Hepatocyte (in vitro differentiated cells): ENCODE data around the gene IL10. TPM values are rescaled to one million over a fixed set of nuclear protein-coding genes. Genes with fewer than 3 reads are reported as not detected.
A peak's percentile ranks its signal among the peaks of the same experiment; 100 is the strongest.

Experiments
- DNase-seq: peaks from one replicate; pipeline ENCODE4 v3.0.0-alpha.2; 2016; ENCODE audit warnings: low spot score
- H2AFZ ChIP-seq: fragments of 200-600 bp; sonication (generic); 2 replicates; pipeline ENCODE4 v1.6.0; 2016; ENCODE audit warnings: antibody characterized with exemption, mild to moderate bottlenecking
- H3K27ac ChIP-seq: fragments of 200-600 bp; sonication (generic); 2 replicates; pipeline ENCODE4 v1.5.1; 2016; ENCODE audit warnings: mild to moderate bottlenecking
- H3K27me3 ChIP-seq: fragments of 200-600 bp; sonication (generic); 2 replicates; pipeline ENCODE4 v1.6.1; 2016
- H3K36me3 ChIP-seq: fragments of 200-600 bp; sonication (generic); replicated peaks from 2 replicates; pipeline ENCODE4 v1.5.1; 2016; ENCODE audit warnings: low read depth; ENCODE audit not compliant: insufficient read depth
- H3K4me1 ChIP-seq: fragments of 200-600 bp; sonication (generic); 2 replicates; pipeline ENCODE4 v1.5.1; 2016; ENCODE audit warnings: mild to moderate bottlenecking, moderate library complexity; ENCODE audit not compliant: insufficient read depth
- H3K4me2 ChIP-seq: fragments of 200-600 bp; sonication (generic); 2 replicates; pipeline ENCODE4 v1.6.0; 2016
- H3K4me3 ChIP-seq: fragments of 200-600 bp; sonication (generic); 2 replicates; pipeline ENCODE4 v1.5.1; 2016; ENCODE audit warnings: mild to moderate bottlenecking
- H3K79me2 ChIP-seq: fragments of 200-600 bp; sonication (generic); 2 replicates; pipeline ENCODE4 v1.6.0; 2017; ENCODE audit warnings: mild to moderate bottlenecking
- H3K9me2 ChIP-seq: fragments of 200-600 bp; sonication (generic); replicated peaks from 2 replicates; pipeline ENCODE4 v1.6.0; 2017; ENCODE audit warnings: mild to moderate bottlenecking; ENCODE audit not compliant: insufficient read depth
- H3K9me3 ChIP-seq: fragments of 200-600 bp; sonication (generic); 2 replicates; pipeline ENCODE4 v1.5.1; 2016; ENCODE audit warnings: low read depth, mild to moderate bottlenecking
- H4K20me1 ChIP-seq: fragments of 200-600 bp; sonication (generic); 2 replicates; pipeline ENCODE4 v1.6.0; 2016; ENCODE audit warnings: mild to moderate bottlenecking; ENCODE audit not compliant: insufficient read depth, poor library complexity, severe bottlenecking
- EZH2 ChIP-seq: fragments of 200-600 bp; sonication (generic); IDR thresholded peaks from 2 replicates; pipeline ENCODE4 v1.6.1; 2016; ENCODE audit warnings: antibody characterized with exemption, mild to moderate bottlenecking, borderline replicate concordance
- EZH2phosphoT487 ChIP-seq: fragments of 200-600 bp; sonication (generic); IDR thresholded peaks from one replicate; pipeline ENCODE4 v1.6.1; 2018; ENCODE audit warnings: antibody characterized with exemption, mild to moderate bottlenecking, low read depth, moderate library complexity; ENCODE audit not compliant: unreplicated experiment, severe bottlenecking
- WGBS: methylation state at CpG from one replicate; pipeline ENCODE4 v1.1.6; 2016; ENCODE audit warnings: low lambda C conversion rate; ENCODE audit errors: missing lambda C conversion rate; 5-methylcytosine and 5-hydroxymethylcytosine counted together
- polyA plus RNA-seq: library from polyadenylated mRNA; unstranded; fragments of >200 nt; fragmentation: Nextera tagmentation; extraction: Ambion mirVana; gene quantifications from 2 replicates; pipeline ENCODE4 v1.2.1, GENCODE V29; 2016
- total RNA-seq: library from RNA; depleted of rRNA; stranded (reverse); fragments of >200 nt; gene quantifications from 2 replicates; pipeline ENCODE4 v1.2.3, GENCODE V29; 2014
- TF ChIP-seq, protein P1 (sequence below): fragments of 200-600 bp; sonication (generic); IDR thresholded peaks from 2 replicates; pipeline ENCODE4 v1.5.1; 2016; ENCODE audit warnings: antibody characterized with exemption, mild to moderate bottlenecking; ENCODE audit not compliant: poor library complexity

IL10 gene
- total and polyA plus RNA-seq, 2 experiments from 2014 or later = 0.50 TPM; not detected in 1

DNA sequence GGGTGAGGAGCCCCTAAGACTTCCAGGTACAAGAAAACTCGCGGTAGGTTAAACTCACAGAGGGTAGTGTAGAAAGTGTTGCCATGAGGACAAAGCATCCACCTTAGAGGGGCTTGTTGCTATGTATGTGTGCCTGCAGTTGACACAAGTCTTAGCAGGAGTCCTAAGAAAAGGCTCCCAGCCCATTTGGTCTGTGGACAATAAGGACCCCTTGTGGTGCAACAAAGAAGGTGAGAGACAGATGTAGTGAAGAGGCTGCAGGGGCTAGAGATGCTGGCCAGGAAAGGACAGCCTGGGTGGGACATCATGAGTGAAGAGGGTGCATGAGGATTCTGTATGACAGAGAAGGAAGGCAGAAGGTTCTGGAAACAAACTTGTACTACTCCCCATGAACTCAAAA lies 36.3 kb upstream of the IL10 start:
- Histone ChIP-seq H2AFZ (no peak overlapping the region), H3K27ac (no peak overlapping the region), H4K20me1 (no peaks in the 10 kb centered on the region), H3K9me3 (no peaks in the 10 kb centered on the region), H3K4me2 (no peak overlapping the region), H3K4me1 (no peaks in the 10 kb centered on the region), H3K9me2 (no peaks in the 10 kb centered on the region), H3K4me3 (no peak overlapping the region), H3K27me3 (no peaks in the 10 kb centered on the region), H3K79me2 (no peaks in the 10 kb centered on the region), H3K36me3 (no peaks in the 10 kb centered on the region)
- TF ChIP-seq, protein P1, sequence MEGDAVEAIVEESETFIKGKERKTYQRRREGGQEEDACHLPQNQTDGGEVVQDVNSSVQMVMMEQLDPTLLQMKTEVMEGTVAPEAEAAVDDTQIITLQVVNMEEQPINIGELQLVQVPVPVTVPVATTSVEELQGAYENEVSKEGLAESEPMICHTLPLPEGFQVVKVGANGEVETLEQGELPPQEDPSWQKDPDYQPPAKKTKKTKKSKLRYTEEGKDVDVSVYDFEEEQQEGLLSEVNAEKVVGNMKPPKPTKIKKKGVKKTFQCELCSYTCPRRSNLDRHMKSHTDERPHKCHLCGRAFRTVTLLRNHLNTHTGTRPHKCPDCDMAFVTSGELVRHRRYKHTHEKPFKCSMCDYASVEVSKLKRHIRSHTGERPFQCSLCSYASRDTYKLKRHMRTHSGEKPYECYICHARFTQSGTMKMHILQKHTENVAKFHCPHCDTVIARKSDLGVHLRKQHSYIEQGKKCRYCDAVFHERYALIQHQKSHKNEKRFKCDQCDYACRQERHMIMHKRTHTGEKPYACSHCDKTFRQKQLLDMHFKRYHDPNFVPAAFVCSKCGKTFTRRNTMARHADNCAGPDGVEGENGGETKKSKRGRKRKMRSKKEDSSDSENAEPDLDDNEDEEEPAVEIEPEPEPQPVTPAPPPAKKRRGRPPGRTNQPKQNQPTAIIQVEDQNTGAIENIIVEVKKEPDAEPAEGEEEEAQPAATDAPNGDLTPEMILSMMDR = peak; percentile 33
- TF ChIP-seq EZH2phosphoT487 = no peak
- peak; percentile 41 for DNase-seq
- 35% methylated on average over 2 of the region's 2 CpGs for WGBS

DNA sequence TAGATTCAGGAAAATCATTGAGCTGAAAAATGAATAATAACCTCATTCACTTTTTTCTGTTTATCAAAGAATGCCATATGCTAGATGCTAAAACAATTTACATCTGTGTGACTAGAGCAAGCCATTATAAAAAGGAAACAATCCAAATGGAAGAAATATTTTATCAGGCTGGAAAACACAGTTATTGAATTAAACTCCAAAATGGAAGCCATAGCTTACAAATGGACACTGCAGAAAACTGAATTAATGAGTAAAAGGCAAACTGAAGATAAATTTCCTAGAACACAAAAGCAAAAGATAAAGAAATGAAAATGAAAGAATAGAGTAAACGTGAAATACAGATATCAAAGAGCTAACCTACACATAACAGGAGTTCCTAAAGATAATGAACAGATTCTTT lies 33.1 kb upstream of the IL10 start:
- H3K9me2 ChIP-seq = no peaks in the 10 kb centered on the region
- no peaks in the 10 kb centered on the region for H3K79me2 ChIP-seq
- H3K9me3 ChIP-seq = no peaks in the 10 kb centered on the region
- TF ChIP-seq EZH2 (no peak), EZH2phosphoT487 (no peak)
- TF ChIP-seq, protein P1 = no peak
- no peaks in the 10 kb centered on the region for H3K27me3 ChIP-seq
- 69% methylated on average over 1 of the region's 1 CpG for WGBS
- H3K4me1 ChIP-seq = no peaks in the 10 kb centered on the region
- H3K4me3 ChIP-seq = no peak overlapping the region
- H3K4me2 ChIP-seq = no peak overlapping the region
- no peaks in the 10 kb centered on the region for H4K20me1 ChIP-seq
- H3K36me3 ChIP-seq = no peaks in the 10 kb centered on the region
- no peak overlapping the region for H3K27ac ChIP-seq
- no peak for DNase-seq
- no peak overlapping the region for H2AFZ ChIP-seq

DNA sequence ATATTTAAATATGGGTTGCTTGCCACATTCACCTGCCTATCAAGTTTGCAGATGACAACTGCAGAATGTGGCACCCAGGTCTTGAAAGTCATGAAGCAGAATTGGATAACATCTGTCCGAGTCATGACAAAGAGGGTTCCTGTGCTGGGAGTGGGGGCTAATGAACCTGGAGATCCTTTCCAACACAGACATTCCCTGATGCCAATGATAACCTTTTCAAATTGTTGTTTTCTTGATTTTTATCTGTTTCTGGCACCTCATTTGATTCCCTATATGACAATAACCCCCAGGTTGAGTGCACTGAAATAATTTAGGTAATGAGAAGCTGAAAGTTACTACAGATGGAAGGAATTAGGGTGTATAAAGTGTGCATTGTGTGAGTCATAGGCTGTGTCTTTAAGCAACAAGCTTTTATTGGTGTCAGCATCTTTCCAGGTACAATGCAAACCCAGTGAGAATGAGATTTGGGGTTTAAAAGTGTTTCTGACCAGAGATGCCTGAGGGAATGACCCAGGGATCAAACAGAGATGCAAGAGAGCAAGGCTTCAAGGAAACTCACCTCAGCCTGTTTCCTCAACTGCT lies 32.0 kb upstream of the IL10 start:
- Histone ChIP-seq H3K4me3 (no peak overlapping the region), H3K27me3 (no peaks in the 10 kb centered on the region), H3K36me3 (no peaks in the 10 kb centered on the region), H3K9me2 (no peaks in the 10 kb centered on the region), H3K79me2 (no peaks in the 10 kb centered on the region), H2AFZ (no peak overlapping the region), H3K9me3 (no peaks in the 10 kb centered on the region), H3K4me1 (no peaks in the 10 kb centered on the region), H3K27ac (no peak overlapping the region), H3K4me2 (no peak overlapping the region), H4K20me1 (no peaks in the 10 kb centered on the region)
- no peak for TF ChIP-seq EZH2
- TF ChIP-seq, protein P1 = no peak
- TF ChIP-seq EZH2phosphoT487 = no peak
- WGBS = 57% methylated on average over 1 of the region's 1 CpG
- no peak for DNase-seq

DNA sequence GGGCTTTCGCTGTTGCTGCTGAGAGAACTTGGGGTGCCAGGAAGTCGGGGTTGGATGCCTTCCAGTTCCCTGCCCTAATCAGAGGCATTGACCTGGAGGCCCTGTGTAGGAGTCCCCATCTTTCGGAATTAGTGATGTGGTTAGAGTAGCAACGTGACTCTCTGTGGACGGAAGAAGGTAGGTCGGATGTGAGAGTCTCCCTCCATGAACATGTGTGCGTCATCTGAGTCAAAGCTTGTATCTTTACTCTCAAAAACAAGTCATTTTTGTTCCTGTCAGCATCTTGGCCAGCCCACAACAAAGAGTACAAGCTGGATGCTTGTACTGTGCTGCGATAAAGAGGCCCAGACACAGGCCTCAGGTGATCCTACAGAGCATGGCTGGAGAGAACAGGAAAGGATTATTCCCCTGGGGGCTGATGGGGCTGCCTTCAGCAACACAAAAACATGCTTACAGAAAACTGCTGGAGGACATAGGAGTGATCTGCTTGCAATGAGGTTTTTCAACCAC lies 31.0 kb upstream of the IL10 start:
- Histone ChIP-seq H4K20me1 (no peaks in the 10 kb centered on the region), H2AFZ (no peak overlapping the region), H3K4me2 (no peak overlapping the region), H3K36me3 (no peaks in the 10 kb centered on the region), H3K4me3 (no peak overlapping the region), H3K79me2 (no peaks in the 10 kb centered on the region), H3K4me1 (no peaks in the 10 kb centered on the region), H3K9me3 (no peaks in the 10 kb centered on the region), H3K27me3 (no peaks in the 10 kb centered on the region), H3K27ac (no peak overlapping the region), H3K9me2 (no peaks in the 10 kb centered on the region)
- DNase-seq = no peak
- 89% methylated on average over 8 of the region's 8 CpGs for WGBS
- TF ChIP-seq EZH2phosphoT487 (no peak), EZH2 (no peak)
- TF ChIP-seq, protein P1 = no peak
